NCI-H187 treated with DMSO at 0.1 percent for 48 hours (cell line): ENCODE measurements around the gene DYDC2.

Source experiments
- DNase-seq: peaks from one replicate; lab custom pipeline; 2025; lab: John Stamatoyannopoulos, UW

DYDC2 gene

GRCh38 chr10:80371467-80371866, 14.9 kb downstream of the DYDC2 start:
- DNase-seq = no peak

DNA sequence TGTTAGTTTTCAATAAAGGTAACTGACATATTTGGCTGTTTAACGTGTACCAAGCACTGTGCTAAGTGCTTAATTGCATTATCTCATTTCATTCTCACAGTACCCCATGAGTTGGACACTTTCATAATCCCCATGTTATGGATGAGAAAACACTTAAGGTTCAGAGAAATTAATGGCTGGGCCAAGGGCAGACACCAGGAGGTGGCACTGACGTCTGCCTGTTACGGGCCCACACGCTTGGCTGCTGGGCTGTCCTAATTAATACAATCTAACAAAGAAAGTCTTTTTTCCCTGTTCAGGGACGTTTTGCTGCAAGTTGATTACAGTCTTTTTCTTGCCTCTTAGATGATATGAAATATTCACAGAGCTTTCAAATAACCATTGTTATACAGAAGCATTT, 16.1 kb downstream of the DYDC2 start:
- DNase-seq = no peak

GRCh38 chr10:80373502-80373901, 16.9 kb downstream of the DYDC2 start:
- no peak for DNase-seq

GRCh38 chr10:80379701-80380100, 23.1 kb downstream of the DYDC2 start:
- DNase-seq = no peak

- DNase-seq = no peak
Observed at GRCh38 chr10:80380185-80380584, 23.6 kb downstream of the DYDC2 start.

- DNase-seq = no peak
Observed at GRCh38 chr10:80382989-80383388, 26.4 kb downstream of the DYDC2 start.

DNA sequence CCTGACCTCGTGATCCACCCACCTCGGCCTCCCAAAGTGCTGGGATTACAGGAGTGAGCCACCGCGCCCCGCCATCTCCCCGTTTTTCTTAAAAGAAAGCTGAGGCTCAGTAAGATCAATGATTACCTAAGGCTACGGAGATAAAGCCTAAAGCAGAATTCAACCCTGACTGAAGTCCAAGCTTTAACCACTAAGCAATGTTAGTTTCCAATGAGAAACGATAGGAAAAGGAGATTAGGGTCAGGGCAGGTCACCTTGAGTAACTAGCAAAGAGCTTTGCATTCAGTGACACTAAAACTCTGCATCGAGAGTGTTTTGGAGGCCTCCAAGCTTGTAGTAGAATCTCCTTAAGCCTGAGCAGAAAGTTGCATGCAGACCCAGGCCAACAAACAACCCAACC, 34.2 kb downstream of the DYDC2 start:
- DNase-seq = no peak

DNA sequence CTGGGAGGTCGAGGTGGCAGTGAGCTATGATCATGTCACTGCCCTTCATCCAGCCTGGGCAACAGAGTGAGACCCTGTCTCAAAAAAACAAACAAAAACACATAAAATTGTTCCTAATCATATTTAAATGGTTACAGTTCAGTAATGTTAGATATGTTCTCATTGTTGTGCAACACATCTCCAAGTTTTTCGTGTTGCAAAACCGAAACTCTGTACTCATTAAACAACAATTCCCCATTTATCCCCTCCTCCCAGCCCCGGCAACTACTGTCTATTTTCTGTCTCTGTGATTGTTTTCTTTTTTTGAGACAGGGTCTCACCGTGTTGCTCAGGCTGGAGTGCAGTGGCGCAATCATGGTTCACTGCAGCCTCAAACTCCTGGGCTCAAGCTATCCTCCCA, 35.7 kb downstream of the DYDC2 start:
- DNase-seq = no peak

GRCh38 chr10:80394358-80394916, 37.9 kb downstream of the DYDC2 start:
- DNase-seq = no peak

DNA sequence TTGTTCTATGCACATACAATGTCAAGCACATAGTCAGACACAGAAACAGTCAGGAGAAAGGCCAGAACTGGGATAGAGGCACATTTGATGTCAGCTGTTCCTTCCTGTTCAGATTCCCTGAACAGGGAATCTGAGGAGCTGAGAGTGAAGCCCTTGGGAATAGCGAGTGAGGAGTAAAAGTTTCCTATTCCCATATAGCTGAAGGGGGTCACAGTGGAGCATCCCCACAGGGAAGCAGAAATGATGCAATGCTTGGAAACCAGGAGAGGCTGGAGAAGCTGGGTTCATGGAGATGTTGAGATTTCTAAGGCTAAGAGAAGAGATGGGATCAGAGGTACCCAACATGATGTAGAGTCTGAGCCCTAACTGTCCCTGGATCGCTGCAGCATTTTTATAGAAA, 40.4 kb downstream of the DYDC2 start:
- DNase-seq = no peak

DNA sequence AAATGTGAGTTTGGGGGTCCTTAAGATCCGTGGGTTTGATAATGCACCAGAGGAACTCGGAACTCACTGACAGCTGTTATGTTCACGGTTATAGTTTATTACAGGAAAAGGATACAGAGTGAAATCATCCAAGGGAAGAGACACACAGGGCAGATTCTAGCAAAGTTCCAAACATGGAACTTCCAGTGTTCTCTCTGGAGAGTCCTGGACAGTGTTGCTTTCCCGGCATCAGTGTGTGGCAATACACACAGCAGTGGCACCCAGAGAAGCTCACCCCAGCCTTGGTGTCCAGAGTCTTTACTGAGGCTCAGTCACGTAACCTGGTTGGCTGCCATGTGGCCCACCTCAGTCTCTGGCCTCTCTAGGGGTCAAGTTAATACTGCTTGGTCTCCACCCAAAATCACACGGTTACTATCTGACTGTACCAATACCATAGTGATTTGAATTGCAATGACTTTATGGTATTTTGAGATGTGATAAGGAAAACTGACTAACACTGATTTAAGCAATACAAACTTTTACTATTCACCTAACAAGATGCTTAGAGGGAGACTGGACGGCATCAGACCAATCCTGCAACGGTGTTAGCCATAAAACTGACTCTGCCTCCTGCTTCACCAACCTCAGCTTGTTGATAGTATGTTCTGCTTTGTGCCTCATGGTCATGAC, 43.7 kb downstream of the DYDC2 start:
- DNase-seq = no peak

GRCh38 chr10:80405035-80405434, 48.5 kb downstream of the DYDC2 start:
- DNase-seq = no peak

DNA sequence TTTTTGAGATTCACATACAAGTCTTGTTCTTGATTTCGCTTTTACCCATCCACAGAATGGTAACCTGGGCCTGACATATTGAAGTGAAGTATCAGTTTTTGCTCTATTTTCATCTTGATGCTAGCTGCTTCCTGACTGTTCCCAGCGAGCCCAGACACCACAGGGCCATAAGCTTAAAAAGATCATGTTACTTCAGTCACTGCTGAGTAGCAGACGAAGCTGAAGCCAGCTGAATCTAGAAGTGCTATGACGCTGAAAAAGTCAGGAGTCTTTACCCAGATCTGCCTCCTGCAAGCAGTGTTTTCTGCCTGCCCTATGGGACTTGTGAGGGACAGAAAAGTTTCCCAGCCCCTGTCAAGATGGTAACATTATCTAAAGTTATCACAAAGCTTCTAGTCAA, 49.0 kb downstream of the DYDC2 start:
- DNase-seq = no peak

- no peak for DNase-seq
Observed at GRCh38 chr10:80406204-80406603, 49.6 kb downstream of the DYDC2 start.

GRCh38 chr10:80407812-80408241, 51.2 kb downstream of the DYDC2 start:
- no peak for DNase-seq

- DNase-seq = no peak
Observed at GRCh38 chr10:80408242-80409101, 51.9 kb downstream of the DYDC2 start, which contains the start of gene PRXL2A. Gene PRXL2A, plus strand, starts transcription at chr10:80408551. Its CDS starts 11,917 bp downstream, at chr10:80420468.

DNA sequence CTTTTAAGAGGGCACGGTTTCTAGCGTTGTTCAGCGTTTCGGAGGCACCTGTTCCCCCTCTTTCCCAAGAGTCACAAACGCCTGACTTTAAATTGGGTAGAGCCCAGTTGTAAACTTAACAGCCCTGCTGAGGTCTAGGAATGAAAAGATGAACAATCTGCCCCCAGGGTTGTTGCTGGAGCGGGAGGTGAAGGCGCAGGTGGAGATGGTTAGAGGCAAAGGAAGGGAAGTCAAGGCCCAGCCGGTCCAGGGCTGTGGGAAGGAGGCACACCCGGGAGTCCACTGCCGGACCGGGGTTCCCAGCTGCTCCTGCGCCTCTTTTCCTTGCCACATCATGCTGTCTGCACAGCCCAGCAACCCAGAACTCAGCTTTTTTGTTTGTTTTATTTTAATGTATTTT, 52.5 kb downstream of the DYDC2 start:
- DNase-seq = no peak

GRCh38 chr10:80410122-80410521, 53.5 kb downstream of the DYDC2 start:
- DNase-seq = no peak

GRCh38 chr10:80410578-80411145, 54.1 kb downstream of the DYDC2 start:
- DNase-seq = no peak

- no peak for DNase-seq
Observed at GRCh38 chr10:80411267-80411668, 54.7 kb downstream of the DYDC2 start.

- no peak for DNase-seq
Observed at GRCh38 chr10:80411681-80412220, 55.2 kb downstream of the DYDC2 start.

DNA sequence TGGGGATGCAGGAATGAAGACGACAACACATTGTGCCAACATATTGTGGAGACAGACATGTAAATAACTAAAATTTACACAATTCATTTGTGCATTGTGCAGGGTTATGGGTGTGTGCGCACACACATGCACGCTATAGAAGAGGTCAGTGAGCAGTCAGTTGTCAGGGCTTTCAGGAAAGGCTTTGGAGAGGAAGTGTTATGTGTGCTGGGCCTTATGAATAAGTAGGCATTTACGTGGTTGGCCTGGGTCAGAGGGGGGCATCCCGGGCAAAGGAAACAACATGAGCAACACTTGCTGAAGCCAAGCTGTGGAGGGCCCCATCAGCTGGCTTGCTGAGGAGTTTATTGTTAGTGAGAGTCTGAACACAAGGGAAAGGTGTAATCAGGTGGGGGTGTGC, 55.9 kb downstream of the DYDC2 start:
- DNase-seq = no peak
